Posterior vena cava (tissue), 2 donors: ENCODE data around the gene PHF11. TPM values are rescaled to one million over a fixed set of nuclear protein-coding genes. Genes with fewer than 3 reads are reported as not detected.
"Not testable (repeated sequence)": the region's sequence is repeated elsewhere in the genome, so short reads cannot be mapped to it uniquely, and the experiment has no call there.

Source experiments
- DNase-seq: peaks from one replicate; pipeline ENCODE4 v3.0.0-alpha.2; 2020; ENCODE audit warnings: low spot score
- intact Hi-C, 2 donors: fragments of 100-400 bp; cut with DNase I; formaldehyde crosslinking; loops; one replicate each; pipeline versions ENCODE4 v1.14.1 to v1.14.2; 2022 to 2023
- total RNA-seq, 2 donors: library from RNA; stranded (reverse); fragmentation: NEBNext Ultra II Directional; extraction: Animal tissue kit (Norgen Biotek cat#: 25700); gene quantifications; one replicate each; pipeline ENCODE4 v1.2.1, GENCODE V29; 2021
- donor health status: DM: yes; HTN: yes; CAD: no.
- donor health status: DM: yes; HTN: yes; CAD: no.

The PHF11 gene
- total RNA-seq, 2 donors from 2014 or later: 49.8 to 54.1 TPM

GRCh38 chr13:49539313-49539712 lies 43.6 kb downstream of the PHF11 start:
- intact Hi-C loops: no loop called here
- DNase-seq: no peak

- no peak for DNase-seq
- intact Hi-C loops: no loop called here
Measured at GRCh38 chr13:49539746-49540145, 44.0 kb downstream of the PHF11 start.

DNA sequence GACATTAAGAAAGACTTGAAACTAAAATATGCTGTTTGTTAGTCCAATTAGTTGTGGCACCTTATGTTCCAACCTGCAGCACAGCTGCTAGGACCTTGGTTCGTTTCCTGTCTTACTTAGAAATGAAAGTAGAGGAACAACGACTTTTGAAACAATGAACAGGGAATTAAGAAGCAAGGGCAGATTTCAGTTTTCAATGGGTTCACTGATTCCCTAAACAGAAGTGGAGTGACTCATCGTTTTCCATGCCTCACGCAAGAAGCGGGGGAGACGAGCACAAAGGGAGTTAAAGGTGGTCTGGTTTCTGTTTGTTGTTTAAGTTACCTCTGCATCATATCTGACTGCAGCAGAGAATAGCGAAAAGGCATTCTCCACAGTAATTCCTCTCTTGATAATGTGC lies 44.8 kb downstream of the PHF11 start:
- DNase-seq: no peak
- intact Hi-C loops: no loop called here

GRCh38 chr13:49543656-49544055 lies 47.9 kb downstream of the PHF11 start:
- intact Hi-C loops: no loop called here
- DNase-seq: no peak

- intact Hi-C loops: no loop called here
- no peak for DNase-seq
Measured at GRCh38 chr13:49545661-49546060, 49.9 kb downstream of the PHF11 start.

DNA sequence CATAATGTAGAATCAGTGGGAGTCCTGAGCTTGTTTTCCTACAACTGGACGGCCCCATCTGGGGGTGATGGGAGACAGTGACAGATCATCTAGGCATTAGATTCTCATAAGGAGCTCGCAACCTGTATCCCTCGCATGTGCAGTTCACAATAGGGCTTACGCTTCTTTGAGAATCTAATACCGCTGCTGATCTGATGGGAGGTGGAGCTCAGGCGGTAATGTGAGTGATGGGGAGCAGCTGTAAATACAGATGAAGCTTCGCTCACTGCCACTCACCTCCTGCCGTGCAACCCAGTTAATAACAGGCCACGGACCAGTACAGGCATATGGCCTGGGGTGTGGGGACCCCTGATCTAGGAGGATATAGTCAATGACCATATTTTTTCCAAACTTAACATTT lies 50.8 kb downstream of the PHF11 start:
- intact Hi-C loops: no loop called here
- DNase-seq: no peak

DNA sequence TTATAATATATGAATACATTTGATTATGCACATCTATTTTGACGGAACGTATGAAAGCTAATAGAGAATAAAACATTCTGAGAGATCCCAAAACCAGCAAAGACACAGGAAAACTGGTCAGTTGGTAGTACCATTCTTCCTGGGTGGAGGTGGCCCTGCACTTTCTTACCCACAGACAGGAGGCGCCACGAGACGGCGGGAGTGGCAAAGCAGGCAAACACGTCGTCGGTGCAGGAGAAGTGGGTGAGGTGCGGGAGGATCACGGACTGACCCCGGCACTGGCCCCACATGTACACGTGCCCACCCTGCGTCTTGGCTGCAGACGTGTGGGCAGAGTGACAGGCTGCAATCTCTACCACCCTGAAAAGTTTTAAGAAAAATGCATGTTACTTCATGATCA lies 53.5 kb downstream of the PHF11 start:
- intact Hi-C loops: no loop called here

GRCh38 chr13:49550942-49551644 lies 55.3 kb downstream of the PHF11 start:
- intact Hi-C loops: no loop called here

More for the DNA sequence above, 53.5 kb downstream of the PHF11 start:
- no peak for DNase-seq

DNA sequence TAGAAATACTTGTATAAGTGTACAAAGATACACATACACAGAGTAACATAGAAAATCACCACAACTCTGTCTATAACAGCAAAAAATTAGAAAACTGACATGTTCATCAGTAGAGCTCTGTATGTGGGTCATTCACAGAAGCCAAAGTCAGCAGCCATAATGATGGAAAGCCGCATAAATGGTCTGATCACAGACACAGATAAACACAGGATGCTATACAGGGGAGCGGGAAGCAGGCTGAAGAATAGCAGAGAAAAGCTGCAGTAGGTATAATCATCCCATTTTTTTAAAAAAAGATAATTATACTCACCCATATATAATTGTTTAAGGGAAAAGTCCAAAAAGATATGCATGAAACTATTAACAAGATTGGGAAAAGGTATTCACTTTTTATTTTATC lies 58.1 kb downstream of the PHF11 start:
- no peak for DNase-seq
- intact Hi-C loops: no loop called here

More at GRCh38 chr13:49550942-49551644, 55.3 kb downstream of the PHF11 start:
- no peak for DNase-seq

DNA sequence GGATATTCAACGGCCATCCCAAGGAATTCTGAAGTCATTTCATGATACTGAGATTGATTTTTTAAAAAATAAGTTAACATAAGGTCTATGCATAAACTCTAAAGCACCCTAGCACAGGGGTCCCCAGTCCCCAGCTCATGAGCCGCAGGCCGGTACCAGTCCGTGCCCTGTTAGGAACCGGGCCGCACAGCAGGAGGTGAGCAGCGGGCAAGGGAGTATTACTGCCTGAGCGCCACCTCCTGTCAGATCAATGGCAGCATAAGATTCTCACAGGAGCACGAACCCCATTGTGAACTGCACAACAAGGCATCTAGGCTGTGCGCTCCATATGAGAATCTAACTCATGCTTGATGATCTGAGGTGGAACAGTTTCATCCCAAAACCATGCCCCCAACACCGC lies 58.6 kb downstream of the PHF11 start:
- intact Hi-C loops: no loop called here
- no peak for DNase-seq

GRCh38 chr13:49559006-49559405 lies 63.3 kb downstream of the PHF11 start:
- no peak for DNase-seq
- intact Hi-C loops: no loop called here

- DNase-seq: no peak
- intact Hi-C loops: no loop called here
Measured at GRCh38 chr13:49560270-49561061, 64.7 kb downstream of the PHF11 start.

DNA sequence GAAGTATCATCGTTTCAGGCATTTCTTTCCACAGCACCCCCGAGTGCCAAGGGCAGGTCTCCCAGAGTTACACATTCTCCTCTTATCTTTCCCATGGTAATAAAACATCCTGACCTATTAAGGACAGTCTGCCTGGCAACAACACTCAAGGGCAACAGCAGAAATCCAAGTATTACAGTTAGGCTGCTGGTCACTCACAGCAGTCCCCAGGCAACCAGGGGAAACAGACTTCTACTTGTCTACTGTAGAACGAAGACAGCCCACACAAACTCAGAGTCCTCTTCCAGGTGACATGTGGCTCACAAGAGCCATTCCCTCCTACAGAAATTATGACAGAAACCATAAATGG lies 65.3 kb downstream of the PHF11 start:
- no peak for DNase-seq
- intact Hi-C loops: no loop called here

- intact Hi-C loops: no loop called here
- no peak for DNase-seq
Measured at GRCh38 chr13:49563516-49563915, 67.8 kb downstream of the PHF11 start.

GRCh38 chr13:49565461-49565860 lies 69.7 kb downstream of the PHF11 start:
- DNase-seq, intact Hi-C loops: not testable (repeated sequence)

- intact Hi-C loops: no loop called here
- DNase-seq: no peak
Measured at GRCh38 chr13:49566461-49566860, 70.7 kb downstream of the PHF11 start.

GRCh38 chr13:49567491-49567890 lies 71.7 kb downstream of the PHF11 start:
- intact Hi-C loops: no loop called here
- DNase-seq: no peak

DNA sequence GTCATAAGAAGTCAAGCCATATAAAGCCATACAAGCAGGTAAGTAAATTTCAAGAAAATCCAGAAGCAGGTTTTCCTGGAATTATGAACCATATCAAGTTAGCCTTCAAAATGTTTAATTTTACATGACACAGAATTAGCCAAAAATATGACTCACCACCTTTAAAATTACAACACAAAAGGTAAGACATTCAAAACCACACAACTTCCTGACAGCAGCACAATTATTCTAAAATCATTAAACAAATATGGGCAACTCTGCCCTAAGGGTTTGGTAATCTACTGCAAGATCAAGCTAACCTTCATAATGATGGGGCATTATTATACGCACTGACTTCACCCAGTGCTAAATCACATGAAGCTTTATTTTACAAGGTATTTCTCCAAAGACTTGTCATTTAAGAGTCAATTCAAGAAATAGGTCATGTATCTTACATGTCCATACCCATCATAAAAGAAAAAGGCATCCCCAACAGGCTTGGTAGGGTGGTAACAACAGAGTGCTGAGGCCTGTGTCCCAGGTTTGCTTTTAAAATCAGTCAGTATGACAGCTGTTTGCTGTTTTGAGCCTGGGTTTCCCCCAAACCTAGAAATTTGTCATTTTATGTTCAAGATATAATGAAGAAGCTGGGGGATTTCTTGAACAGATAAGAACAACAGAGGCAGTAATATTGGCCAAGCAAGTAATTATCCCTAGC lies 74.4 kb downstream of the PHF11 start:
- no peak for DNase-seq
- intact Hi-C loops: no loop called here

- intact Hi-C loops: no loop called here
- no peak for DNase-seq
Measured at GRCh38 chr13:49571299-49572240, 75.8 kb downstream of the PHF11 start.
